Lower leg skin (tissue), 3 donors: ENCODE measurements around the gene TUSC2.

Experiments
- POLR2A ChIP-seq, 2 donors: fragments of 450-650 bp; IDR thresholded peaks; one replicate each; pipeline ENCODE4 v1.6.1; 2016 to 2017; ENCODE audit warnings: antibody characterized with exemption in 2 of 2, mild to moderate bottlenecking in 1 of 2, moderate library complexity in 1 of 2
- TF ChIP-seq, protein P1 (sequence below), 3 donors: fragments of 450-650 bp; IDR thresholded peaks; one replicate each; pipeline ENCODE4 v1.5.1; 2016; ENCODE audit warnings: antibody characterized with exemption in 3 of 3, mild to moderate bottlenecking in 3 of 3, moderate library complexity in 2 of 3

- TF ChIP-seq, protein P1, sequence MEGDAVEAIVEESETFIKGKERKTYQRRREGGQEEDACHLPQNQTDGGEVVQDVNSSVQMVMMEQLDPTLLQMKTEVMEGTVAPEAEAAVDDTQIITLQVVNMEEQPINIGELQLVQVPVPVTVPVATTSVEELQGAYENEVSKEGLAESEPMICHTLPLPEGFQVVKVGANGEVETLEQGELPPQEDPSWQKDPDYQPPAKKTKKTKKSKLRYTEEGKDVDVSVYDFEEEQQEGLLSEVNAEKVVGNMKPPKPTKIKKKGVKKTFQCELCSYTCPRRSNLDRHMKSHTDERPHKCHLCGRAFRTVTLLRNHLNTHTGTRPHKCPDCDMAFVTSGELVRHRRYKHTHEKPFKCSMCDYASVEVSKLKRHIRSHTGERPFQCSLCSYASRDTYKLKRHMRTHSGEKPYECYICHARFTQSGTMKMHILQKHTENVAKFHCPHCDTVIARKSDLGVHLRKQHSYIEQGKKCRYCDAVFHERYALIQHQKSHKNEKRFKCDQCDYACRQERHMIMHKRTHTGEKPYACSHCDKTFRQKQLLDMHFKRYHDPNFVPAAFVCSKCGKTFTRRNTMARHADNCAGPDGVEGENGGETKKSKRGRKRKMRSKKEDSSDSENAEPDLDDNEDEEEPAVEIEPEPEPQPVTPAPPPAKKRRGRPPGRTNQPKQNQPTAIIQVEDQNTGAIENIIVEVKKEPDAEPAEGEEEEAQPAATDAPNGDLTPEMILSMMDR (IDR thresholded peaks at IDR 0.05), result no peak
- TF ChIP-seq POLR2A (IDR thresholded peaks at IDR 0.05), result no peak
These were observed 24.8 kb downstream of the TUSC2 start, which contains the start of gene HYAL1 for GRCh38 chr3:50303013-50303815.
